ENCODE data around the gene ADTRP. TPM values are rescaled to one million over a fixed set of nuclear protein-coding genes. Genes with fewer than 3 reads are reported as not detected.

Gene ADTRP
- total RNA-seq, 1 experiment from 2014 or later, result 0.50 TPM

- no peak for TF ChIP-seq E2F5 (CRISPR knock-in tag; IDR thresholded peaks at IDR 0.05)
- TF ChIP-seq TP53 (CRISPR knock-in tag; IDR thresholded peaks at IDR 0.05), result no peak
Measured at GRCh38 chr6:11762794-11763459, 15.7 kb downstream of the ADTRP start (continued).

GRCh38 chr6:11761744-11762620, 16.6 kb downstream of the ADTRP start:
- H3K9me3 Mint-ChIP-seq, result peaks cover 11% of the 10 kb centered on the region
- peaks cover 55% of the 10 kb centered on the region for H3K4me1 Mint-ChIP-seq
- H3K27me3 Mint-ChIP-seq (ENCODE audit: low read depth), result peaks cover 3% of the 10 kb centered on the region; the same call in 1 of the 2 replicates
- POLR2A ChIA-PET, result no interaction called here
- H3K4me3 Mint-ChIP-seq, result no peak overlapping the region
- no peak overlapping the region for H3K27ac Mint-ChIP-seq
- CTCF ChIA-PET, result interaction anchor here (0.8 kb wide), 1 partner anchor 13 kb away, joined by 3 read pairs; no protein-coding TSS in a partner anchor
- TF ChIP-seq KAT7 (CRISPR knock-in tag; IDR thresholded peaks at IDR 0.05; ENCODE audit: borderline replicate concordance), result no peak
- TF ChIP-seq ERG (CRISPR knock-in tag; IDR thresholded peaks at IDR 0.05), result no peak
- TF ChIP-seq MLX (CRISPR knock-in tag; IDR thresholded peaks at IDR 0.05), result no peak
- TF ChIP-seq IRF1 (CRISPR knock-in tag; IDR thresholded peaks at IDR 0.05), result no peak
- peaks cover 4% of the 10 kb centered on the region; the same call in 1 of the 2 replicates for H3K36me3 Mint-ChIP-seq
- DNase-seq (ENCODE audit: low spot score) (no peak), ATAC-seq (no peak)

GRCh38 chr6:11760015-11760473, 18.6 kb downstream of the ADTRP start:
- peaks cover 3% of the 10 kb centered on the region; the same call in 1 of the 2 replicates for H3K27me3 Mint-ChIP-seq (ENCODE audit: low read depth)
- CTCF ChIA-PET, result no interaction called here
- no peak for DNase-seq (ENCODE audit: low spot score)
- ATAC-seq, result no peak
- H3K9me3 Mint-ChIP-seq, result peaks cover 17% of the 10 kb centered on the region
- H3K4me3 Mint-ChIP-seq, result no peak overlapping the region
- peaks cover 38% of the 10 kb centered on the region for H3K4me1 Mint-ChIP-seq
- H3K36me3 Mint-ChIP-seq, result peaks cover 10% of the 10 kb centered on the region
- POLR2A ChIA-PET, result no interaction called here
- H3K27ac Mint-ChIP-seq, result no peak overlapping the region
- no peak for TF ChIP-seq TP53 (CRISPR knock-in tag; IDR thresholded peaks at IDR 0.05)
- TF ChIP-seq ZMAT4 (CRISPR knock-in tag; IDR thresholded peaks at IDR 0.05), result no peak
- TF ChIP-seq ZNF317 (CRISPR knock-in tag; IDR thresholded peaks at IDR 0.05; ENCODE audit: borderline replicate concordance, low read depth), result no peak
- no peak for TF ChIP-seq HMGA2 (CRISPR knock-in tag; IDR thresholded peaks at IDR 0.05)
- TF ChIP-seq SMAD3 (CRISPR knock-in tag; IDR thresholded peaks at IDR 0.05; ENCODE audit: borderline replicate concordance), result no peak
- TF ChIP-seq ZNF281 (CRISPR knock-in tag; IDR thresholded peaks at IDR 0.05), result no peak
- TF ChIP-seq ATF1 (CRISPR knock-in tag; IDR thresholded peaks at IDR 0.05), result no peak
- TF ChIP-seq NFYB (CRISPR knock-in tag; conservative IDR thresholded peaks at IDR 0.05; ENCODE audit: low read depth), result no peak
- no peak for TF ChIP-seq CDX4 (CRISPR knock-in tag; IDR thresholded peaks at IDR 0.05; ENCODE audit: borderline replicate concordance)
- no peak for TF ChIP-seq CTCF (IDR thresholded peaks at IDR 0.05)
- TF ChIP-seq ZNF138 (CRISPR knock-in tag; conservative IDR thresholded peaks at IDR 0.05), result no peak
- no peak for TF ChIP-seq ZNF512 (CRISPR knock-in tag; IDR thresholded peaks at IDR 0.05; ENCODE audit: borderline replicate concordance)
